ENCODE results near the gene IRAK1BP1. TPM values are rescaled to one million over a fixed set of nuclear protein-coding genes. Genes with fewer than 3 reads are reported as not detected.
"Not testable (repeated sequence)": the region's sequence is repeated elsewhere in the genome, so short reads cannot be mapped to it uniquely, and the experiment has no call there.

Gene IRAK1BP1
- total RNA-seq, 2 experiments from 2014 or later = 7.6 to 8.1 TPM

GRCh38 chr6:78854546-78854945 is 12.8 kb upstream of the IRAK1BP1 start:
- no peaks in the 10 kb centered on the region for H3K79me2 ChIP-seq (ENCODE audit: insufficient read depth, low read depth, low read length)
- ChIA-PET POLR2A (no interaction called here), CTCF (ENCODE audit: unreplicated experiment) (no interaction called here)
- H4K20me1 ChIP-seq (ENCODE audit: insufficient read depth, low read length) = no peaks in the 10 kb centered on the region
- no peak overlapping the region for H3K4me2 ChIP-seq (ENCODE audit: low read length)
- H3K4me1 ChIP-seq (ENCODE audit: insufficient read depth, low read length, poor library complexity, severe bottlenecking) = no peaks in the 10 kb centered on the region
- TF ChIP-seq CTCF (conservative IDR thresholded peaks at IDR 0.05; ENCODE audit: low read length) = no peak
- no peak for TF ChIP-seq EZH2phosphoT487 (IDR thresholded peaks at IDR 0.05; ENCODE audit: borderline replicate concordance, low read depth, low read length)
- no peaks in the 10 kb centered on the region for H3K9me3 ChIP-seq (ENCODE audit: low read length)
- intact Hi-C loops (cut with micrococcal nuclease; ENCODE audit: unreplicated experiment) = no loop called here
- DNase-seq (ENCODE audit: low spot score) = no peak
- no peak overlapping the region for H3K4me3 ChIP-seq (ENCODE audit: low read depth, low read length, poor library complexity, severe bottlenecking)
- H3K36me3 ChIP-seq (ENCODE audit: insufficient read depth, low read length) = no peaks in the 10 kb centered on the region
- H3K27ac ChIP-seq (ENCODE audit: low read depth, low read length, poor library complexity, severe bottlenecking) = no peak overlapping the region
- no peak overlapping the region for H2AFZ ChIP-seq (ENCODE audit: low read length)
- H3K9me2 ChIP-seq (ENCODE audit: insufficient read depth, low read length) = no peaks in the 10 kb centered on the region
- BruUV-seq (replicated peaks) = no TSS peak

- DNase-seq (ENCODE audit: low spot score); H4K20me1 ChIP-seq (ENCODE audit: insufficient read depth, low read length); H2AFZ ChIP-seq (ENCODE audit: low read length); H3K9me2 ChIP-seq (ENCODE audit: insufficient read depth, low read length); intact Hi-C loops (cut with micrococcal nuclease; ENCODE audit: unreplicated experiment); H3K27ac ChIP-seq (ENCODE audit: low read depth, low read length, poor library complexity, severe bottlenecking); CTCF ChIA-PET (ENCODE audit: unreplicated experiment); H3K4me2 ChIP-seq (ENCODE audit: low read length); BruUV-seq (replicated peaks); H3K4me1 ChIP-seq (ENCODE audit: insufficient read depth, low read length, poor library complexity, severe bottlenecking); H3K9me3 ChIP-seq (ENCODE audit: low read length); H3K36me3 ChIP-seq (ENCODE audit: insufficient read depth, low read length); H3K79me2 ChIP-seq (ENCODE audit: insufficient read depth, low read depth, low read length); H3K4me3 ChIP-seq (ENCODE audit: low read depth, low read length, poor library complexity, severe bottlenecking): not testable (repeated sequence)
- POLR2A ChIA-PET = interaction anchor here (1.3 kb wide), 1 partner anchor 8 kb away, joined by 6 read pairs; the partner anchor contains the start of gene IRAK1BP1
Observed at GRCh38 chr6:78858339-78858938, 8.9 kb upstream of the IRAK1BP1 start.

- no peak overlapping the region for H3K4me2 ChIP-seq (ENCODE audit: low read length)
- H3K36me3 ChIP-seq (ENCODE audit: insufficient read depth, low read length) = no peaks in the 10 kb centered on the region
- H3K79me2 ChIP-seq (ENCODE audit: insufficient read depth, low read depth, low read length) = peaks cover 6% of the 10 kb centered on the region; the same call in 1 of the 2 replicates
- no peak overlapping the region for H2AFZ ChIP-seq (ENCODE audit: low read length)
- intact Hi-C loops (cut with micrococcal nuclease; ENCODE audit: unreplicated experiment) = no loop called here
- ChIA-PET POLR2A (interaction anchor here (1.2 kb wide), 1 partner anchor 12 kb away, joined by 3 read pairs; no protein-coding TSS in a partner anchor), CTCF (ENCODE audit: unreplicated experiment) (no interaction called here)
- no peaks in the 10 kb centered on the region for H4K20me1 ChIP-seq (ENCODE audit: insufficient read depth, low read length)
- DNase-seq (ENCODE audit: low spot score) = peak; percentile 9
- H3K9me3 ChIP-seq (ENCODE audit: low read length) = no peaks in the 10 kb centered on the region
- H3K9me2 ChIP-seq (ENCODE audit: insufficient read depth, low read length) = no peaks in the 10 kb centered on the region
- TF ChIP-seq EZH2phosphoT487 (IDR thresholded peaks at IDR 0.05; ENCODE audit: borderline replicate concordance, low read depth, low read length) (no peak), CTCF (conservative IDR thresholded peaks at IDR 0.05; ENCODE audit: low read length) (peak; percentile 57)
- no TSS peak for BruUV-seq (replicated peaks)
- peaks cover 6% of the 10 kb centered on the region for H3K4me1 ChIP-seq (ENCODE audit: insufficient read depth, low read length, poor library complexity, severe bottlenecking)
- H3K27ac ChIP-seq (ENCODE audit: low read depth, low read length, poor library complexity, severe bottlenecking) = no peak overlapping the region
- no peak overlapping the region for H3K4me3 ChIP-seq (ENCODE audit: low read depth, low read length, poor library complexity, severe bottlenecking)
Observed at GRCh38 chr6:78861509-78861908, 5.8 kb upstream of the IRAK1BP1 start.
